ENCODE data around the gene GNGT2.

GNGT2 gene

DNA sequence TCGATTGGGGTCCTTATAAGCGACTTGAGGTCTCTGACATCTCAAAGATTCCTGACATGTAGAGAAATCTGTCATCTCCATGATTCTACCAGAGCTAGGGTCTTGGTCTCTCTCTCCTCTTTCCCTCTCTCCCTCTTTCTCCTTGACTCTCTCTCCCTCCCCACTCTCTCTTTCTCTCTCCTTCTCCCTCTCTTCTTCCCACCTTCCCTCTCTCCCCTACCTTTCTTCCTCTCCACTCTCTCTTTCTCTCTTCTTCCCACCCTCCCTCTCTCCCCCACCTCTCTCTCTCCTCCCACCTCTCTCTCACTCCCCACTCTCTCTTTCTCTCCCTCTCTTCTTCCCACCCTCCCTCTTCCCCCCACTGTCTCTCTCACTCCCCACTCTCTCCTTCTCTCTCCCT lies 45.2 kb downstream of the GNGT2 start:
- DNase-seq, result no peak

DNA sequence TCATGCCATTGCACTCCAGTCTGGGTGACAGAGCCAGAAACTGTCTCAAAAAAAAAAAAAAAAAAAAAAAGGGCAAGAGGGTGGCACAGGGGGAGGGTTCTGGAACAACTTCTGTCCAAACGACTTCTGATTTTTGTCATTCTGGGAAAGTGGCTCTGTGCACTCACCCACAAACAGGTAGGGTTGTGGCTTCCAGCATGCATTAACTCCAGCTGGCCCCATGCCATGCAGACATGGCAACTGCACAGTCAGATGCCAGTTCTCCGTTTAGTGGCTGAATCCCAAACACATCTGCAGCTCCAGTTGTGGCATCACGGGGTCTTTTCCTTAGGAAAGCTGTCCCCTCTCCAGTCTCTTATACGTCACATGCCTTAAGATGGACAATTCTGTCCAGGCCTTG lies 47.5 kb downstream of the GNGT2 start:
- DNase-seq, result no peak

DNA sequence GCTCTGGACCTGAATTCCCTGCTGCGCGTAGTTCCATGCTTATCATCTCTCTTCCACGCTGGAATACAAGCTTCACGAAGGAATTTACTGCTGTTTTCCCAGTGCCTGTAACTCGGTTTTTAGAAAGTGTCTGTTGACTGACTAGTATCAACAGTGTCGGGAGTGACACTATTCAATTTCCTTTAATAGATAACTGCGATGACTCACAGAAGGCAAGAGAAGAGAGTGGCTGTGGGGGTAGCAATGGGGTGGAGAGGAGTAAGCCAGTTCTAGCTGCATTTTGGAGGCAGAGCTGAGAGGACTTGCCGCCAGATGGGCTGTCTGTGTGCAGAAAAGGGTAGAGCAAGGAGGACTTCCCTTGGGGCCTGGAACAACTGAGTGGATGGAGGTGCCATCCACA lies 52.6 kb downstream of the GNGT2 start:
- DNase-seq, result no peak

DNA sequence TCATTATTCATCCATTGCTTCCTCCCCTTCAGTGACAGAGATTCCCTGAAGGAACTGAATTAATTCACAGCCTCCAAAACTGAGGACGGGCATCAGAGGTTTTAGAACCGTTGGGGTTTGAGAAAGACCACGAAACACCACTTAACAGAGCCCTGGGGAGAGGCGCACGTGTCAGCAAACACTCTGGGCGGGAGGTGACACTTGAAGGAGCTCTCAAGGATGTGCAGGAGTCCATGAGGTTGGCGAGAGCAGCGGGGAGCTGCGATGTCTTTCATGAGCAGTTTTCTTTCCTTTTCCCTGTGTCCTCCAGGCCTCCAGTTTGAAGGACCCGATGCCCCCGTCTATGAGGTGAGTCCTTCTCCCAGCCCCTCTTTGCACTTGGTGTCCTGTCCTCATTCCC lies 54.1 kb downstream of the GNGT2 start:
- no peak for DNase-seq

All from GOT3 (cell line).